OCI-LY7 (cell line): ENCODE results near the gene BRSK1. TPM values are rescaled to one million over a fixed set of nuclear protein-coding genes. Genes with fewer than 3 reads are reported as not detected.

ENCODE experiments used
- BruUV-seq: library from RNA; stranded (reverse); fragments of 400-500 nt; replicated peaks from 2 replicates; lab custom pipeline; 2021; lab: Mats Ljungman, UMichigan
- CTCF ChIA-PET: fragments of 300-600 bp; sonication (Branson Sonifier 250); formaldehyde crosslinking; loops from one replicate; lab custom pipeline; 2022; ENCODE audit warnings: antibody characterized with exemption; ENCODE audit not compliant: unreplicated experiment; lab: Charles Lee
- POLR2A ChIA-PET: fragments of 300-600 bp; sonication (Branson Sonifier 250); formaldehyde crosslinking; loops from one replicate; lab custom pipeline; 2022; ENCODE audit warnings: antibody characterized with exemption; lab: Charles Lee
- DNase-seq: peaks from one replicate; pipeline ENCODE4 v3.0.0-alpha.2; 2015; ENCODE audit warnings: low spot score
- H2AFZ ChIP-seq: fragments of 200-600 bp; sonication (generic), shearing (Covaris generic); 2 replicates; pipeline ENCODE4 v1.6.1; 2014; ENCODE audit warnings: mild to moderate bottlenecking, antibody characterized with exemption, low read length, moderate library complexity
- H3K27ac ChIP-seq: fragments of 200-600 bp; sonication (generic); 2 replicates; pipeline ENCODE4 v1.5.1; 2014; ENCODE audit warnings: mixed run types, low read depth, mild to moderate bottlenecking, moderate library complexity, low read length, inconsistent platforms; ENCODE audit not compliant: poor library complexity, severe bottlenecking
- H3K36me3 ChIP-seq: fragments of 200-600 bp; sonication (generic); 2 replicates; pipeline ENCODE4 v1.6.1; 2014; ENCODE audit warnings: mild to moderate bottlenecking, antibody characterized with exemption, low read length, moderate library complexity, mixed read lengths; ENCODE audit not compliant: insufficient read depth
- H3K4me1 ChIP-seq: fragments of 200-600 bp; sonication (generic); 2 replicates; pipeline ENCODE4 v1.5.1; 2014; ENCODE audit warnings: mild to moderate bottlenecking, low read length; ENCODE audit not compliant: insufficient read depth, poor library complexity, severe bottlenecking
- H3K4me2 ChIP-seq: fragments of 200-600 bp; sonication (generic); 2 replicates; pipeline ENCODE4 v1.6.1; 2014; ENCODE audit warnings: mild to moderate bottlenecking, low read length
- H3K4me3 ChIP-seq: fragments of 200-600 bp; sonication (generic); 2 replicates; pipeline ENCODE4 v1.5.1; 2014; ENCODE audit warnings: mild to moderate bottlenecking, low read depth, low read length; ENCODE audit not compliant: poor library complexity, severe bottlenecking
- H3K79me2 ChIP-seq: fragments of 200-600 bp; sonication (generic); 2 replicates; pipeline ENCODE4 v1.6.1; 2016; ENCODE audit warnings: low read depth, mild to moderate bottlenecking, low read length, moderate library complexity, mixed read lengths; ENCODE audit not compliant: insufficient read depth
- H3K9me2 ChIP-seq: fragments of 200-600 bp; sonication (generic); 2 replicates; pipeline ENCODE4 v1.6.1; 2016; ENCODE audit warnings: mild to moderate bottlenecking, low read length, mixed read lengths; ENCODE audit not compliant: insufficient read depth
- H3K9me3 ChIP-seq: fragments of 200-600 bp; sonication (generic); 2 replicates; pipeline ENCODE4 v1.6.1; 2014; ENCODE audit warnings: mild to moderate bottlenecking, mixed run types, low read length, mixed read lengths
- H4K20me1 ChIP-seq: fragments of 200-600 bp; sonication (generic); 2 replicates; pipeline ENCODE4 v1.6.1; 2014; ENCODE audit warnings: mild to moderate bottlenecking, antibody characterized with exemption, low read length, moderate library complexity, mixed read lengths; ENCODE audit not compliant: insufficient read depth
- EZH2phosphoT487 ChIP-seq: fragments of 200-600 bp; sonication (generic); IDR thresholded peaks from 2 replicates; pipeline ENCODE4 v1.6.1; 2018; ENCODE audit warnings: low read depth, borderline replicate concordance, mild to moderate bottlenecking, mixed run types, antibody characterized with exemption, low read length, moderate library complexity, mixed read lengths
- intact Hi-C: fragments of 100-400 bp; cut with micrococcal nuclease; formaldehyde crosslinking; loops from one replicate; pipeline ENCODE4 v1.10.0; 2022; ENCODE audit not compliant: unreplicated experiment
- total RNA-seq, 2 experiments: library from RNA; depleted of rRNA in 1 of 2; stranded (reverse); fragments of >200 nt in 1 of 2; shearing (Covaris generic) in 1 of 2; gene quantifications; 2 replicates each; pipeline ENCODE4 v1.2.3, GENCODE V29; 2014 to 2022
- TF ChIP-seq, protein P1 (sequence below): fragments of 200-600 bp; sonication (generic); conservative IDR thresholded peaks from 2 replicates; pipeline ENCODE4 v1.5.1; 2014; ENCODE audit warnings: mild to moderate bottlenecking, antibody characterized with exemption, low read length, moderate library complexity, mixed read lengths

Gene BRSK1
- total RNA-seq, 2 experiments from 2014 or later: 16.1 to 23.9 TPM

DNA sequence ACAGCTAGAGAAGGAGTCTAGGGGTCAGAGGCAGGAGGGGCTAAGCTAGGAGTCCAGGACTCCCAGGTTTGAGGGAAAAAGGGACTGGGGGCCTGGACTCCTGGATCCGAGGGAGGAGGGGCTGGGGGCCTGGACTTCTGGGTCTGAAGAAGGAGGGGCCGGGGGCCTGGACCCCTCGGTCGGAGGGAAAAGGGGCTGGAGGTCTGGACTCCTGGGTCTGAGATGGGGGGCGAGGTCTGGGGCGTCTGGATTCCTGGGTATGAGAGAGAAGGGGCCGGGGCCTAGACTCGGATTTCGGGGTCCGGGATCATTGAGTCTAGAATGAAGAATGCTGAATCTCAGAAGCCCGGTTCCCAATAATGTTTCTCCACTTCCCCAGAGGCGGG, 18.5 kb downstream of the BRSK1 start:
- Histone ChIP-seq H3K79me2 (no peaks in the 10 kb centered on the region), H3K4me3 (peak overlapping the region; percentile 56), H4K20me1 (no peaks in the 10 kb centered on the region), H3K27ac (peak overlapping the region; percentile 15), H2AFZ (peak overlapping the region; percentile 32; the same call in 1 of the 2 replicates), H3K4me2 (peak overlapping the region; percentile 71), H3K4me1 (peaks cover 43% of the 10 kb centered on the region), H3K9me2 (no peaks in the 10 kb centered on the region), H3K9me3 (no peaks in the 10 kb centered on the region), H3K36me3 (peaks cover 37% of the 10 kb centered on the region)
- no TSS peak for BruUV-seq
- no peak for TF ChIP-seq EZH2phosphoT487
- TF ChIP-seq, protein P1, sequence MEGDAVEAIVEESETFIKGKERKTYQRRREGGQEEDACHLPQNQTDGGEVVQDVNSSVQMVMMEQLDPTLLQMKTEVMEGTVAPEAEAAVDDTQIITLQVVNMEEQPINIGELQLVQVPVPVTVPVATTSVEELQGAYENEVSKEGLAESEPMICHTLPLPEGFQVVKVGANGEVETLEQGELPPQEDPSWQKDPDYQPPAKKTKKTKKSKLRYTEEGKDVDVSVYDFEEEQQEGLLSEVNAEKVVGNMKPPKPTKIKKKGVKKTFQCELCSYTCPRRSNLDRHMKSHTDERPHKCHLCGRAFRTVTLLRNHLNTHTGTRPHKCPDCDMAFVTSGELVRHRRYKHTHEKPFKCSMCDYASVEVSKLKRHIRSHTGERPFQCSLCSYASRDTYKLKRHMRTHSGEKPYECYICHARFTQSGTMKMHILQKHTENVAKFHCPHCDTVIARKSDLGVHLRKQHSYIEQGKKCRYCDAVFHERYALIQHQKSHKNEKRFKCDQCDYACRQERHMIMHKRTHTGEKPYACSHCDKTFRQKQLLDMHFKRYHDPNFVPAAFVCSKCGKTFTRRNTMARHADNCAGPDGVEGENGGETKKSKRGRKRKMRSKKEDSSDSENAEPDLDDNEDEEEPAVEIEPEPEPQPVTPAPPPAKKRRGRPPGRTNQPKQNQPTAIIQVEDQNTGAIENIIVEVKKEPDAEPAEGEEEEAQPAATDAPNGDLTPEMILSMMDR: no peak
- CTCF ChIA-PET: interaction anchor here (0.6 to 1.2 kb wide), 2 partner anchors 48 to 82 kb away, joined by 3 read pairs; partner anchors contain the start of gene TMEM238
- DNase-seq: no peak
- POLR2A ChIA-PET: interaction anchor here (0.6 to 1.8 kb wide), 2 partner anchors 42 to 48 kb away, joined by 3 to 4 read pairs; no protein-coding TSS in a partner anchor
- intact Hi-C loops: loop anchor here (5.0 kb wide), 1 partner anchor 35 kb away; the partner anchor contains the start of gene KMT5C

DNA sequence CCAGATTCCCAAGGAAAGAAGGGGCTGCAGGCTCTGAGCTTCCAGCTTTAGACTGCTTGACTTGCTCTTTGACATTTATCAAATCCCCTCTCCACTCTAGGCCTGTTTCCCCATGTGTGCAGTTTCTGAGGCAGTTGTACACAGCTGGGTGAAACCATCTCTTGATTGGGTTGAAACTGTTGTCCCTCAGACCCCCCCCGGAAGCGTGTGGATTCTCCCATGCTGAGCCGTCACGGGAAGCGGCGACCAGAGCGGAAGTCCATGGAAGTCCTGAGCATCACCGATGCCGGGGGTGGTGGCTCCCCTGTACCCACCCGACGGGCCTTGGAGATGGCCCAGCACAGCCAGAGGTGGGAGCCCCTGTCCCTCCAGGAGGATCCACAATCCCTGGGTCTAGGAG, 19.7 kb downstream of the BRSK1 start:
- Histone ChIP-seq H3K27ac (no peak overlapping the region), H2AFZ (no peak overlapping the region), H3K4me1 (peaks cover 52% of the 10 kb centered on the region), H3K9me3 (no peaks in the 10 kb centered on the region), H3K36me3 (peaks cover 37% of the 10 kb centered on the region), H4K20me1 (no peaks in the 10 kb centered on the region), H3K79me2 (no peaks in the 10 kb centered on the region), H3K9me2 (no peaks in the 10 kb centered on the region), H3K4me3 (no peak overlapping the region), H3K4me2 (no peak overlapping the region)
- BruUV-seq: no TSS peak
- ChIA-PET CTCF (no interaction called here), POLR2A (interaction anchor here (0.5 kb wide), 1 partner anchor 104 kb away, joined by 4 read pairs; no protein-coding TSS in a partner anchor)
- no peak for DNase-seq
- intact Hi-C loops: loop anchor here (5.0 kb wide), 1 partner anchor 34 kb away; the partner anchor contains the start of gene KMT5C
- TF ChIP-seq, protein P1: no peak
- no peak for TF ChIP-seq EZH2phosphoT487

DNA sequence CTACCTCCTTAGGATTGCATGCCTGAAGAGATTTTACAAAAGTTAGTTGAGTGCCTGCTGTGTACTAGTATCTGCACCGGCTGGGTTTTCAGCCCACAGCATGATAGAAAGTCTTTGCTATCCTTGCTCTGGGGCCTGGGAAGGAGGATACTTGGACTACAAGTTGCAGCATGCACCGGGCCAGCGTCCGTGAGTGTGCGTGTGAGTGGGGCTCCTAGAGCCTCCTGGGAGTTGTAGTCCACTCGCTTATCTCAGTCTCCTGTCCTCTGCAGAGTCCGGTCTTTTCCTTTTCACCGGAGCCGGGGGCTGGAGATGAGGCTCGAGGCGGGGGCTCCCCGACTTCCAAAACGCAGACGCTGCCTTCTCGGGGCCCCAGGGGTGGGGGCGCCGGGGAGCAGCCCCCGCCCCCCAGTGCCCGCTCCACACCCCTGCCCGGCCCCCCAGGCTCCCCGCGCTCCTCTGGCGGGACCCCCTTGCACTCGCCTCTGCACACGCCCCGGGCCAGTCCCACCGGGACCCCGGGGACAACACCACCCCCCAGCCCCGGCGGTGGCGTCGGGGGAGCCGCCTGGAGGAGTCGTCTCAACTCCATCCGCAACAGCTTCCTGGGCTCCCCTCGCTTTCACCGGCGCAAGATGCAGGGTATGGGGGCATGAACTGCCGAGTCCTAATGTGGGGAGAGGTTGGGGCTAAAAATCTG, 20.6 kb downstream of the BRSK1 start:
- ChIA-PET POLR2A (no interaction called here), CTCF (no interaction called here)
- Histone ChIP-seq H3K79me2 (no peaks in the 10 kb centered on the region), H2AFZ (no peak overlapping the region), H3K9me2 (no peaks in the 10 kb centered on the region), H4K20me1 (no peaks in the 10 kb centered on the region), H3K4me3 (no peak overlapping the region), H3K9me3 (no peaks in the 10 kb centered on the region), H3K27ac (no peak overlapping the region), H3K36me3 (peaks cover 44% of the 10 kb centered on the region), H3K4me2 (no peak overlapping the region), H3K4me1 (peaks cover 55% of the 10 kb centered on the region)
- DNase-seq: peak; percentile 72
- no TSS peak for BruUV-seq
- intact Hi-C loops: loop anchor here (5.0 kb wide), 1 partner anchor 33 kb away; the partner anchor contains the start of gene KMT5C
- TF ChIP-seq, protein P1: no peak
- TF ChIP-seq EZH2phosphoT487: no peak
